SK-N-SH treated with all-trans-retinoic acid at 6 μM for 48 hours (cell line): ENCODE results near the gene PMM2.

Experiments
- ARNTL ChIP-seq: fragments of 450-650 bp; formaldehyde crosslinking; IDR thresholded peaks from 2 replicates; pipeline ENCODE4 v1.5.0; 2020; ENCODE audit warnings: low read depth, mild to moderate bottlenecking, moderate library complexity, borderline replicate concordance
- CSDC2 ChIP-seq: fragments of 250-450 bp; sonication (Bioruptor Pico); IDR thresholded peaks from 2 replicates; pipeline ENCODE4 v1.5.0; 2020; ENCODE audit warnings: mild to moderate bottlenecking, moderate library complexity
- ESRRG ChIP-seq: fragments of 250-450 bp; sonication (Bioruptor Pico); IDR thresholded peaks from 2 replicates; pipeline ENCODE4 v1.6.1; 2021; ENCODE audit warnings: mild to moderate bottlenecking
- SNAI2 ChIP-seq: fragments of 250-450 bp; sonication (Bioruptor Pico); IDR thresholded peaks from 2 replicates; pipeline ENCODE4 v1.5.0; 2020; ENCODE audit warnings: mild to moderate bottlenecking, moderate library complexity
- TCF4 ChIP-seq: fragments of 250-450 bp; sonication (Bioruptor Pico); IDR thresholded peaks from 2 replicates; pipeline ENCODE4 v1.8.0; 2021; ENCODE audit warnings: mild to moderate bottlenecking, moderate library complexity, borderline replicate concordance
- TOX ChIP-seq: fragments of 250-450 bp; sonication (Bioruptor Pico); IDR thresholded peaks from 2 replicates; pipeline ENCODE4 v1.8.0; 2021; ENCODE audit warnings: mild to moderate bottlenecking, moderate library complexity, borderline replicate concordance
- ZFP30 ChIP-seq: fragments of 450-650 bp; formaldehyde crosslinking; IDR thresholded peaks from 2 replicates; pipeline ENCODE4 v1.5.0; 2022; ENCODE audit warnings: mild to moderate bottlenecking, moderate library complexity
- ZNF565 ChIP-seq: fragments of 450-650 bp; formaldehyde crosslinking; conservative IDR thresholded peaks from 2 replicates; pipeline ENCODE4 v1.5.0; 2020; ENCODE audit warnings: low read depth, mild to moderate bottlenecking, moderate library complexity
- ZNF70 ChIP-seq: fragments of 450-650 bp; formaldehyde crosslinking; IDR thresholded peaks from 2 replicates; pipeline ENCODE4 v1.5.0; 2020; ENCODE audit warnings: mild to moderate bottlenecking, moderate library complexity
- TF ChIP-seq, protein P1 (sequence below): fragments of 250-450 bp; sonication (Bioruptor Pico); IDR thresholded peaks from 2 replicates; pipeline ENCODE4 v1.8.0; 2020; ENCODE audit warnings: mild to moderate bottlenecking, moderate library complexity, borderline replicate concordance
- TF ChIP-seq, protein P2 (sequence below): fragments of 250-450 bp; sonication (Bioruptor Pico); IDR thresholded peaks from 2 replicates; pipeline ENCODE4 v1.8.0; 2021; ENCODE audit warnings: low read depth, mild to moderate bottlenecking, moderate library complexity, borderline replicate concordance
- TF ChIP-seq, protein P3 (sequence below): fragments of 250-450 bp; sonication (Bioruptor Pico); IDR thresholded peaks from 2 replicates; pipeline ENCODE4 v1.5.0; 2020; ENCODE audit warnings: mild to moderate bottlenecking, moderate library complexity

DNA sequence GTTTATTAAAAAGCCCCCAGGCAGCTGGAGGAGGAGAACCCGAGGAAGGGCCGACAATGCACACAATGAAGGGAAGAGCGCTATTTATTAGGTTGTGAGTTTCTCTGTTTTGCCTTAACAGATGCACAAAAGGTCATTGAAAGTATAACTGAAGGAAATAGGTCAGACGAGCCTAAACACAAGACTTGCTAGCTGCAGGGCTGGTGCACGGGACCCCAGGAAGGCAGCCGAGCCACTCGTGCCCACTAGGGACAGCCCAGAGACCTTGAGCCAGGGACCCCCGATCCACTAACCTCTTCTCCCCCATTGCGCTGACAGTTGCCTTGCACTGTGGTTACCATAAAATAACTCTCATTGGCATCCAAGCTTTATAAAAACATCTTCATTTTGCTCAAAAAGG, 95.8 kb downstream of the PMM2 start:
- TF ChIP-seq CSDC2 (CRISPR knock-in tag) (no peak), ESRRG (no peak), TOX (CRISPR knock-in tag) (no peak), SNAI2 (CRISPR knock-in tag) (no peak), TCF4 (no peak), ARNTL (CRISPR knock-in tag) (no peak), ZNF565 (CRISPR knock-in tag) (no peak), ZFP30 (CRISPR knock-in tag) (no peak), ZNF70 (CRISPR knock-in tag) (no peak)
- TF ChIP-seq, protein P1, sequence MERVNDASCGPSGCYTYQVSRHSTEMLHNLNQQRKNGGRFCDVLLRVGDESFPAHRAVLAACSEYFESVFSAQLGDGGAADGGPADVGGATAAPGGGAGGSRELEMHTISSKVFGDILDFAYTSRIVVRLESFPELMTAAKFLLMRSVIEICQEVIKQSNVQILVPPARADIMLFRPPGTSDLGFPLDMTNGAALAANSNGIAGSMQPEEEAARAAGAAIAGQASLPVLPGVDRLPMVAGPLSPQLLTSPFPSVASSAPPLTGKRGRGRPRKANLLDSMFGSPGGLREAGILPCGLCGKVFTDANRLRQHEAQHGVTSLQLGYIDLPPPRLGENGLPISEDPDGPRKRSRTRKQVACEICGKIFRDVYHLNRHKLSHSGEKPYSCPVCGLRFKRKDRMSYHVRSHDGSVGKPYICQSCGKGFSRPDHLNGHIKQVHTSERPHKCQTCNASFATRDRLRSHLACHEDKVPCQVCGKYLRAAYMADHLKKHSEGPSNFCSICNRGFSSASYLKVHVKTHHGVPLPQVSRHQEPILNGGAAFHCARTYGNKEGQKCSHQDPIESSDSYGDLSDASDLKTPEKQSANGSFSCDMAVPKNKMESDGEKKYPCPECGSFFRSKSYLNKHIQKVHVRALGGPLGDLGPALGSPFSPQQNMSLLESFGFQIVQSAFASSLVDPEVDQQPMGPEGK (CRISPR knock-in tag): no peak
- TF ChIP-seq, protein P2, sequence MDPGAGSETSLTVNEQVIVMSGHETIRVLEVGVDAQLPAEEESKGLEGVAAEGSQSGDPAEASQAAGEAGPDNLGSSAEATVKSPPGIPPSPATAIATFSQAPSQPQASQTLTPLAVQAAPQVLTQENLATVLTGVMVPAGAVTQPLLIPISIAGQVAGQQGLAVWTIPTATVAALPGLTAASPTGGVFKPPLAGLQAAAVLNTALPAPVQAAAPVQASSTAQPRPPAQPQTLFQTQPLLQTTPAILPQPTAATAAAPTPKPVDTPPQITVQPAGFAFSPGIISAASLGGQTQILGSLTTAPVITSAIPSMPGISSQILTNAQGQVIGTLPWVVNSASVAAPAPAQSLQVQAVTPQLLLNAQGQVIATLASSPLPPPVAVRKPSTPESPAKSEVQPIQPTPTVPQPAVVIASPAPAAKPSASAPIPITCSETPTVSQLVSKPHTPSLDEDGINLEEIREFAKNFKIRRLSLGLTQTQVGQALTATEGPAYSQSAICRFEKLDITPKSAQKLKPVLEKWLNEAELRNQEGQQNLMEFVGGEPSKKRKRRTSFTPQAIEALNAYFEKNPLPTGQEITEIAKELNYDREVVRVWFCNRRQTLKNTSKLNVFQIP (CRISPR knock-in tag): no peak
- TF ChIP-seq, protein P3, sequence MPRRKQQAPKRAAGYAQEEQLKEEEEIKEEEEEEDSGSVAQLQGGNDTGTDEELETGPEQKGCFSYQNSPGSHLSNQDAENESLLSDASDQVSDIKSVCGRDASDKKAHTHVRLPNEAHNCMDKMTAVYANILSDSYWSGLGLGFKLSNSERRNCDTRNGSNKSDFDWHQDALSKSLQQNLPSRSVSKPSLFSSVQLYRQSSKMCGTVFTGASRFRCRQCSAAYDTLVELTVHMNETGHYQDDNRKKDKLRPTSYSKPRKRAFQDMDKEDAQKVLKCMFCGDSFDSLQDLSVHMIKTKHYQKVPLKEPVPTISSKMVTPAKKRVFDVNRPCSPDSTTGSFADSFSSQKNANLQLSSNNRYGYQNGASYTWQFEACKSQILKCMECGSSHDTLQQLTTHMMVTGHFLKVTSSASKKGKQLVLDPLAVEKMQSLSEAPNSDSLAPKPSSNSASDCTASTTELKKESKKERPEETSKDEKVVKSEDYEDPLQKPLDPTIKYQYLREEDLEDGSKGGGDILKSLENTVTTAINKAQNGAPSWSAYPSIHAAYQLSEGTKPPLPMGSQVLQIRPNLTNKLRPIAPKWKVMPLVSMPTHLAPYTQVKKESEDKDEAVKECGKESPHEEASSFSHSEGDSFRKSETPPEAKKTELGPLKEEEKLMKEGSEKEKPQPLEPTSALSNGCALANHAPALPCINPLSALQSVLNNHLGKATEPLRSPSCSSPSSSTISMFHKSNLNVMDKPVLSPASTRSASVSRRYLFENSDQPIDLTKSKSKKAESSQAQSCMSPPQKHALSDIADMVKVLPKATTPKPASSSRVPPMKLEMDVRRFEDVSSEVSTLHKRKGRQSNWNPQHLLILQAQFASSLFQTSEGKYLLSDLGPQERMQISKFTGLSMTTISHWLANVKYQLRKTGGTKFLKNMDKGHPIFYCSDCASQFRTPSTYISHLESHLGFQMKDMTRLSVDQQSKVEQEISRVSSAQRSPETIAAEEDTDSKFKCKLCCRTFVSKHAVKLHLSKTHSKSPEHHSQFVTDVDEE: no peak
